Measurements from ENCODE around the gene IL1B.
"Not testable (repeated sequence)": the region's sequence is repeated elsewhere in the genome, so short reads cannot be mapped to it uniquely, and the experiment has no call there.

Gene IL1B

GRCh38 chr2:112836695-112837117 is at the start of gene IL1B:
IL1B (minus strand) TSS chr2:112836779; CDS start chr2:112836229, 550 bp downstream.
- peak; percentile 44 for DNase-seq (ENCODE audit: low spot score)

GRCh38 chr2:112886291-112886690 is 49.7 kb upstream of the IL1B start:
- DNase-seq (ENCODE audit: low spot score): no peak

GRCh38 chr2:112885506-112885902 is 48.9 kb upstream of the IL1B start:
- no peak for DNase-seq (ENCODE audit: low spot score)

- peak; percentile 29 for DNase-seq (ENCODE audit: low spot score)
Measured at GRCh38 chr2:112884869-112885505, 48.4 kb upstream of the IL1B start.

GRCh38 chr2:112883669-112884068 is 47.1 kb upstream of the IL1B start:
- DNase-seq (ENCODE audit: low spot score): no peak

GRCh38 chr2:112881217-112881985 is 44.8 kb upstream of the IL1B start:
- DNase-seq (ENCODE audit: low spot score): peak; percentile 56

GRCh38 chr2:112880696-112881095 is 44.1 kb upstream of the IL1B start:
- no peak for DNase-seq (ENCODE audit: low spot score)

GRCh38 chr2:112880091-112880531 is 43.5 kb upstream of the IL1B start:
- DNase-seq (ENCODE audit: low spot score): peak; percentile 57

GRCh38 chr2:112879491-112880041 is 43.0 kb upstream of the IL1B start:
- no peak for DNase-seq (ENCODE audit: low spot score)

GRCh38 chr2:112877423-112877822 is 40.8 kb upstream of the IL1B start:
- peak; percentile 35 for DNase-seq (ENCODE audit: low spot score)

- DNase-seq (ENCODE audit: low spot score): no peak
Measured at GRCh38 chr2:112876971-112877361, 40.4 kb upstream of the IL1B start.

GRCh38 chr2:112876257-112876970 is 39.8 kb upstream of the IL1B start:
- no peak for DNase-seq (ENCODE audit: low spot score)

GRCh38 chr2:112870841-112871835 is 34.6 kb upstream of the IL1B start:
- DNase-seq (ENCODE audit: low spot score): no peak

- no peak for DNase-seq (ENCODE audit: low spot score)
Measured at GRCh38 chr2:112869258-112869842, 32.8 kb upstream of the IL1B start.

GRCh38 chr2:112867701-112868631 is 31.4 kb upstream of the IL1B start:
- DNase-seq (ENCODE audit: low spot score): no peak

- DNase-seq (ENCODE audit: low spot score): no peak
Measured at GRCh38 chr2:112866128-112866835, 29.7 kb upstream of the IL1B start.

GRCh38 chr2:112864072-112864471 is 27.5 kb upstream of the IL1B start:
- no peak for DNase-seq (ENCODE audit: low spot score)

GRCh38 chr2:112859406-112860183 is 23.0 kb upstream of the IL1B start:
- not testable (repeated sequence) for DNase-seq (ENCODE audit: low spot score)

Data from hepatic stellate cell (primary cell).